ENCODE results near the gene ALG11. TPM values are rescaled to one million over a fixed set of nuclear protein-coding genes. Genes with fewer than 3 reads are reported as not detected.

The ALG11 gene
- total and polyA plus RNA-seq, 2 experiments from 2014 or later: 36.9 to 40.1 TPM

GRCh38 chr13:51997186-51997585, 15.0 kb upstream of the ALG11 start:
- Histone ChIP-seq H3K4me1 (ENCODE audit: insufficient read depth) (peaks cover 26% of the 10 kb centered on the region), H3K27ac (ENCODE audit: low read depth) (no peak overlapping the region), H2AFZ (no peak overlapping the region), H3K79me2 (replicated peaks; ENCODE audit: insufficient read depth) (no peaks in the 10 kb centered on the region), H3K4me2 (no peak overlapping the region), H3F3A (replicated peaks; ENCODE audit: low read depth) (no peaks in the 10 kb centered on the region), H3K9me2 (ENCODE audit: insufficient read depth) (no peaks in the 10 kb centered on the region), H3K36me3 (ENCODE audit: insufficient read depth) (no peaks in the 10 kb centered on the region), H3K27me3 (ENCODE audit: insufficient read depth) (no peaks in the 10 kb centered on the region), H3K4me3 (no peak overlapping the region), H4K20me1 (replicated peaks; ENCODE audit: insufficient read depth) (no peaks in the 10 kb centered on the region)
- ATAC-seq: no peak
- H3K36me3 Mint-ChIP-seq (ENCODE audit: low read depth): no peaks in the 10 kb centered on the region
- no peak overlapping the region for H3K4me3 Mint-ChIP-seq
- no peak for DNase-seq (ENCODE audit: low spot score)
- peaks cover 51% of the 10 kb centered on the region for H3K4me1 Mint-ChIP-seq
- no peak for TF ChIP-seq EZH2 (IDR thresholded peaks at IDR 0.05; ENCODE audit: low read depth, unreplicated experiment)
- no peak for TF ChIP-seq CTCF (conservative IDR thresholded peaks at IDR 0.05; ENCODE audit: low read depth in 2 of 2)
- TF ChIP-seq ZNF114 (CRISPR knock-in tag; IDR thresholded peaks at IDR 0.05): no peak
- no peak for TF ChIP-seq CREB1 (CRISPR knock-in tag; IDR thresholded peaks at IDR 0.05; ENCODE audit: low read depth)
- TF ChIP-seq NANOG (IDR thresholded peaks at IDR 0.05; ENCODE audit: borderline replicate concordance): no peak
- TF ChIP-seq STAT1 (IDR thresholded peaks at IDR 0.05; ENCODE audit: unreplicated experiment): no peak
- no peak for TF ChIP-seq ZNF331 (CRISPR knock-in tag; IDR thresholded peaks at IDR 0.05; ENCODE audit: low read depth)
- TF ChIP-seq REST (IDR thresholded peaks at IDR 0.05; ENCODE audit: unreplicated experiment): no peak
- TF ChIP-seq POLR2AphosphoS5 (IDR thresholded peaks at IDR 0.05; ENCODE audit: low read depth): no peak
- TF ChIP-seq JUNB (IDR thresholded peaks at IDR 0.05; ENCODE audit: unreplicated experiment): no peak
- TF ChIP-seq EZH2phosphoT487 (IDR thresholded peaks at IDR 0.05; ENCODE audit: unreplicated experiment): no peak
- no peak for TF ChIP-seq ZNF462 (CRISPR knock-in tag; IDR thresholded peaks at IDR 0.05)
- no peak for TF ChIP-seq ETS1 (IDR thresholded peaks at IDR 0.05)
- peaks cover 17% of the 10 kb centered on the region for H3K27me3 Mint-ChIP-seq (ENCODE audit: insufficient read depth, low read depth, poor library complexity)
- H3K27ac Mint-ChIP-seq: no peak overlapping the region
- no peaks in the 10 kb centered on the region for H3K9me3 Mint-ChIP-seq
